A673 (cell line): ENCODE results near the gene GALNT16. TPM values are rescaled to one million over a fixed set of nuclear protein-coding genes. Genes with fewer than 3 reads are reported as not detected.

ENCODE experiments used
- BruUV-seq: library from RNA; stranded (reverse); fragments of 400-500 nt; replicated peaks from 2 replicates; lab custom pipeline; 2021; lab: Mats Ljungman, UMichigan
- CTCF ChIA-PET: fragments of 300-600 bp; sonication (Branson Sonifier 250); formaldehyde crosslinking; loops from one replicate; lab custom pipeline; 2022; ENCODE audit warnings: antibody characterized with exemption; lab: Charles Lee
- POLR2A ChIA-PET: fragments of 300-600 bp; sonication (Branson Sonifier 250); formaldehyde crosslinking; loops from one replicate; lab custom pipeline; 2022; ENCODE audit warnings: antibody characterized with exemption; ENCODE audit not compliant: low non-redundant PET; lab: Charles Lee
- DNase-seq: peaks from one replicate; pipeline ENCODE4 v3.0.0-alpha.2; 2015; ENCODE audit warnings: low spot score
- H3K27ac ChIP-seq: fragments of 200-600 bp; sonication (generic); 2 replicates; pipeline ENCODE4 v1.5.1; 2016; ENCODE audit warnings: mixed run types, low read depth, mild to moderate bottlenecking, mixed read lengths, antibody characterized with exemption, low read length; ENCODE audit not compliant: poor library complexity, severe bottlenecking
- H3K27me3 ChIP-seq: fragments of 200-600 bp; sonication (generic); replicated peaks from 2 replicates; pipeline ENCODE4 v1.6.1; 2017; ENCODE audit warnings: mixed run types, low read depth, mild to moderate bottlenecking, mixed read lengths, antibody characterized with exemption, low read length; ENCODE audit not compliant: insufficient read depth, poor library complexity
- H3K36me3 ChIP-seq: fragments of 200-600 bp; sonication (generic); 2 replicates; pipeline ENCODE4 v1.6.1; 2016; ENCODE audit warnings: mixed run types, mild to moderate bottlenecking, mixed read lengths, antibody characterized with exemption, low read length; ENCODE audit not compliant: insufficient read depth, poor library complexity, severe bottlenecking
- H3K4me1 ChIP-seq: fragments of 200-600 bp; sonication (generic); 2 replicates; pipeline ENCODE4 v1.6.1; 2017; ENCODE audit warnings: mixed run types, mild to moderate bottlenecking, mixed read lengths, antibody characterized with exemption, low read length; ENCODE audit not compliant: insufficient read depth, poor library complexity, severe bottlenecking
- H3K4me3 ChIP-seq: fragments of 200-600 bp; sonication (generic); 2 replicates; pipeline ENCODE4 v1.5.1; 2016; ENCODE audit warnings: low read depth, mixed run types, mild to moderate bottlenecking, mixed read lengths, low read length; ENCODE audit not compliant: poor library complexity, severe bottlenecking
- H3K9me3 ChIP-seq: fragments of 200-600 bp; sonication (generic); 2 replicates; pipeline ENCODE4 v1.6.1; 2016; ENCODE audit warnings: mixed run types, low read depth, mild to moderate bottlenecking, mixed read lengths, antibody characterized with exemption, low read length; ENCODE audit not compliant: poor library complexity, severe bottlenecking
- CTCF ChIP-seq: fragments of 300-800, 200-600 bp; sonication (generic); conservative IDR thresholded peaks from 2 replicates; pipeline ENCODE4 v1.5.1; 2017; ENCODE audit warnings: low read depth, mild to moderate bottlenecking, antibody characterized with exemption, low read length, moderate library complexity, mixed read lengths
- EZH2 ChIP-seq: fragments of 200-600 bp; sonication (generic); IDR thresholded peaks from 2 replicates; pipeline ENCODE4 v1.6.1; 2017; ENCODE audit warnings: borderline replicate concordance, low read depth, mild to moderate bottlenecking, mixed read lengths, antibody characterized with exemption, low read length; ENCODE audit not compliant: poor library complexity, severe bottlenecking
- intact Hi-C: fragments of 100-400 bp; cut with micrococcal nuclease; formaldehyde crosslinking; loops from one replicate; pipeline ENCODE4 v1.10.0; 2022; ENCODE audit not compliant: unreplicated experiment
- total RNA-seq: library from RNA; stranded (reverse); gene quantifications from 2 replicates; pipeline ENCODE4 v1.2.3, GENCODE V29; 2021

GALNT16 gene
- total RNA-seq, 1 experiment from 2014 or later, result 0.32 TPM

GRCh38 chr14:69323266-69323998, 63.5 kb downstream of the GALNT16 start:
- ChIA-PET CTCF (no interaction called here), POLR2A (interaction anchor here (0.7 kb wide), 1 partner anchor 12 kb away, joined by 4 read pairs; no protein-coding TSS in a partner anchor)
- no peak overlapping the region for H3K27ac ChIP-seq
- no peaks in the 10 kb centered on the region for H3K27me3 ChIP-seq
- BruUV-seq, result no TSS peak
- no peaks in the 10 kb centered on the region for H3K4me1 ChIP-seq
- intact Hi-C loops, result no loop called here
- H3K9me3 ChIP-seq, result no peaks in the 10 kb centered on the region
- no peaks in the 10 kb centered on the region for H3K36me3 ChIP-seq
- no peak overlapping the region for H3K4me3 ChIP-seq
- DNase-seq, result no peak
- TF ChIP-seq EZH2, result no peak
- TF ChIP-seq CTCF, result no peak

GRCh38 chr14:69323999-69324282, 64.0 kb downstream of the GALNT16 start:
- POLR2A ChIA-PET, result no interaction called here
- TF ChIP-seq EZH2, result no peak
- no peak for TF ChIP-seq CTCF
- Histone ChIP-seq H3K36me3 (no peaks in the 10 kb centered on the region), H3K9me3 (no peaks in the 10 kb centered on the region), H3K4me3 (no peak overlapping the region), H3K4me1 (no peaks in the 10 kb centered on the region), H3K27ac (no peak overlapping the region), H3K27me3 (no peaks in the 10 kb centered on the region)
- no peak for DNase-seq
- intact Hi-C loops, result no loop called here
- CTCF ChIA-PET, result no interaction called here
- no TSS peak for BruUV-seq

- Histone ChIP-seq H3K27me3 (no peaks in the 10 kb centered on the region), H3K27ac (no peak overlapping the region), H3K9me3 (no peaks in the 10 kb centered on the region), H3K4me3 (no peak overlapping the region), H3K36me3 (no peaks in the 10 kb centered on the region), H3K4me1 (no peaks in the 10 kb centered on the region)
- DNase-seq, result no peak
- POLR2A ChIA-PET, result no interaction called here
- no peak for TF ChIP-seq CTCF
- TF ChIP-seq EZH2, result no peak
- CTCF ChIA-PET, result no interaction called here
- intact Hi-C loops, result no loop called here
- no TSS peak for BruUV-seq
Observed at GRCh38 chr14:69324341-69324931, 64.5 kb downstream of the GALNT16 start.
